Measurements from ENCODE around the gene CACNA1C. TPM values are rescaled to one million over a fixed set of nuclear protein-coding genes. Genes with fewer than 3 reads are reported as not detected.

CACNA1C gene
- total RNA-seq, 4 donors from 2014 or later: 5.2 to 12.9 (median 6.3) TPM

DNA sequence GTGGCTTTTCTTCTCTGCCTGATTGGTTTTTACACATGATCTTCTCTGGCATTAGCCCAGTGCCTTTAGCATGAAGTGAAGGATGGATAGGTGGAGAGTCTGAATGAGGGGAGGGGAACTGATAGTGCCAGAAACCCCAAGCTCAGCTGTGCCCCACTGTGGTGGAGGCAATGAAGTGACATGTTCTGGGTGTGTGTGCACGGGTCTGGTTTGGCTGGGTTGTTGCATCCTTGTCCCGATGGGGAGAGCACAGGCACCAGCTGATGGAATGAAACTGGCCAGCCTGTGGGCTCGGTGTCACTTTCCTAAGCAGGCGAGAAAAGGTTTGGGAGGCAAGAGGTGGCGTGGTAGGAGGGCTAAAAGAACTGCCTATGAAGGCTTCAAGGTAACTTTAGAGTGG is 65.3 kb downstream of the CACNA1C start:
- no peaks in the 10 kb centered on the region for H3K27me3 ChIP-seq
- DNase-seq (ENCODE audit: low spot score in 2 of 2): no peak
- no peak overlapping the region for H3K4me3 ChIP-seq
- peaks cover 0 to 2% (median 0%) of the 10 kb centered on the region in 4 donors for H3K9me3 ChIP-seq
- no peak for TF ChIP-seq POLR2A (IDR thresholded peaks at IDR 0.05)
- TF ChIP-seq EP300 (IDR thresholded peaks at IDR 0.05): no peak
- TF ChIP-seq, protein P1, sequence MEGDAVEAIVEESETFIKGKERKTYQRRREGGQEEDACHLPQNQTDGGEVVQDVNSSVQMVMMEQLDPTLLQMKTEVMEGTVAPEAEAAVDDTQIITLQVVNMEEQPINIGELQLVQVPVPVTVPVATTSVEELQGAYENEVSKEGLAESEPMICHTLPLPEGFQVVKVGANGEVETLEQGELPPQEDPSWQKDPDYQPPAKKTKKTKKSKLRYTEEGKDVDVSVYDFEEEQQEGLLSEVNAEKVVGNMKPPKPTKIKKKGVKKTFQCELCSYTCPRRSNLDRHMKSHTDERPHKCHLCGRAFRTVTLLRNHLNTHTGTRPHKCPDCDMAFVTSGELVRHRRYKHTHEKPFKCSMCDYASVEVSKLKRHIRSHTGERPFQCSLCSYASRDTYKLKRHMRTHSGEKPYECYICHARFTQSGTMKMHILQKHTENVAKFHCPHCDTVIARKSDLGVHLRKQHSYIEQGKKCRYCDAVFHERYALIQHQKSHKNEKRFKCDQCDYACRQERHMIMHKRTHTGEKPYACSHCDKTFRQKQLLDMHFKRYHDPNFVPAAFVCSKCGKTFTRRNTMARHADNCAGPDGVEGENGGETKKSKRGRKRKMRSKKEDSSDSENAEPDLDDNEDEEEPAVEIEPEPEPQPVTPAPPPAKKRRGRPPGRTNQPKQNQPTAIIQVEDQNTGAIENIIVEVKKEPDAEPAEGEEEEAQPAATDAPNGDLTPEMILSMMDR (IDR thresholded peaks at IDR 0.05): no peak
- no peak overlapping the region for H3K27ac ChIP-seq
- WGBS, 2 donors: 81 to 85% methylated on average over 5 of the region's 5 CpGs
- H3K36me3 ChIP-seq: no peaks in the 10 kb centered on the region
- peaks cover 0 to 13% (median 0%) of the 10 kb centered on the region in 4 donors for H3K4me1 ChIP-seq

DNA sequence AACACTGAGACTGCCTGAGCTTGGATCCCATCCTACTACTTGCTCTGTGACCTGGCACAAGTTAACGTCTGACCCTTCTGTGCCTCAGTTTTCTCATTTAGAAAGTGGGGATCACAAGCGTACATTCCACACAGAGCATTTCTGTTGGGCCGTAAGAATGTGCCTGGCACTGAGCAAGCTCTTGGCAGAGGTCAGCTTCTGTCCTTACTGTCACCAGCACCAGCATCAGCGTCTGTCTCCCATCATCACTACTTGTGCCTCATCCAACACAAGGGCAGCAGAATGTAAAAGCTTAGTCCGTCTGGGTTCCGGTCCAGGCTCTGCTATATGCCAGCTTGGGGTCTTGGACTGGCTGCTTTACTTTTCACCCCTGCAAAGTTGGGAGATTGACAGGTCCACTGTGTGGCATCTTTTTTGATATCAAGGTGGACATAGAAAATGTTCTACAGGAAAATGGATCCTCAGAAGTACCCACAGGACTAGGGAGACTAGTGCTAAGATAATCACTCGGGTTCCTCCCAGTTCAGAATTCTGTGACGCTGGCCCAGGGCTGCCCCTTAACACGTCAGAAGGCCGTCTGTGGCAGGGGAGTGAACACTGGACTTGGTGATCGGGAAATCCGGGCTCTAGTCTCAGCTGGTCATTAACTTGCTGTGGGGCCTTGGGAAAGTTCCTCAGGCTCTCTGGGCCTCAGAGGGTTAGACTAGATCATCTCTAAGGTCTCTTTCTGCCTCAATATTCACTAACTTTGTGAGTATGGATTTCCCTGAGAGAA is 65.9 kb downstream of the CACNA1C start:
- 82 to 88% methylated on average over 10 to 12 of the region's 12 CpGs for WGBS, 2 donors
- no peaks in the 10 kb centered on the region for H3K27me3 ChIP-seq
- H3K27ac ChIP-seq: peak overlapping the region in 1 of 4 donors; percentile 42
- H3K4me3 ChIP-seq: no peak overlapping the region
- no peak for DNase-seq (ENCODE audit: low spot score in 2 of 2)
- no peaks in the 10 kb centered on the region for H3K36me3 ChIP-seq
- H3K4me1 ChIP-seq: peaks cover 0 to 13% (median 0%) of the 10 kb centered on the region in 4 donors
- TF ChIP-seq EP300 (IDR thresholded peaks at IDR 0.05) (no peak), POLR2A (IDR thresholded peaks at IDR 0.05) (no peak)
- TF ChIP-seq, protein P1 (IDR thresholded peaks at IDR 0.05): no peak
- peaks cover 0 to 2% (median 0%) of the 10 kb centered on the region in 4 donors for H3K9me3 ChIP-seq

DNA sequence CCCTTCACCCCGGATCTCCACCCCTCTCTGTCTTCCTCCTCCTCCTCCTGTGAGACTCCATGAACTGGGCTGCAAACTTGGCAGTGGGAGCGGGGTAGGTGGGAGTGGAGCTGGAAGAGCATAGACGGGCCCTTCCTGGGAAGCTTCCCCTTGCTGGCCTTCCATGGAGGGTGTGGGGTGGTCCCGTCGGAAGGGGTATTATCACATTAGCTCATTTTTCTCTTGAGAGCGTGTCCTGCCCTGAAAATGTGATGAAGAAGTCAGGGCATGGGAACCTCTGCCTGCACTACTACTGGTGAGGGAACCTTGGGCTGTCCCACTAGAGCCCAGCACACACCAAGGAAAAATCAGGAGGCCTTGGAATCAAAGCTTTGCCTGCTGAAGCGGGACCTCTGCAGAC is 66.5 kb downstream of the CACNA1C start:
- WGBS, 2 donors: 67 to 84% methylated on average over 7 of the region's 7 CpGs
- no peak overlapping the region for H3K4me3 ChIP-seq
- no peak for TF ChIP-seq EP300 (IDR thresholded peaks at IDR 0.05)
- TF ChIP-seq POLR2A (IDR thresholded peaks at IDR 0.05): no peak
- TF ChIP-seq, protein P1 (IDR thresholded peaks at IDR 0.05): no peak
- H3K9me3 ChIP-seq: no peaks in the 10 kb centered on the region
- H3K27ac ChIP-seq: peak overlapping the region in 1 of 4 donors; percentile 42
- no peak for DNase-seq (ENCODE audit: low spot score in 2 of 2)
- no peaks in the 10 kb centered on the region for H3K36me3 ChIP-seq
- H3K4me1 ChIP-seq: peaks cover 0 to 13% (median 0%) of the 10 kb centered on the region in 4 donors
- no peaks in the 10 kb centered on the region for H3K27me3 ChIP-seq

DNA sequence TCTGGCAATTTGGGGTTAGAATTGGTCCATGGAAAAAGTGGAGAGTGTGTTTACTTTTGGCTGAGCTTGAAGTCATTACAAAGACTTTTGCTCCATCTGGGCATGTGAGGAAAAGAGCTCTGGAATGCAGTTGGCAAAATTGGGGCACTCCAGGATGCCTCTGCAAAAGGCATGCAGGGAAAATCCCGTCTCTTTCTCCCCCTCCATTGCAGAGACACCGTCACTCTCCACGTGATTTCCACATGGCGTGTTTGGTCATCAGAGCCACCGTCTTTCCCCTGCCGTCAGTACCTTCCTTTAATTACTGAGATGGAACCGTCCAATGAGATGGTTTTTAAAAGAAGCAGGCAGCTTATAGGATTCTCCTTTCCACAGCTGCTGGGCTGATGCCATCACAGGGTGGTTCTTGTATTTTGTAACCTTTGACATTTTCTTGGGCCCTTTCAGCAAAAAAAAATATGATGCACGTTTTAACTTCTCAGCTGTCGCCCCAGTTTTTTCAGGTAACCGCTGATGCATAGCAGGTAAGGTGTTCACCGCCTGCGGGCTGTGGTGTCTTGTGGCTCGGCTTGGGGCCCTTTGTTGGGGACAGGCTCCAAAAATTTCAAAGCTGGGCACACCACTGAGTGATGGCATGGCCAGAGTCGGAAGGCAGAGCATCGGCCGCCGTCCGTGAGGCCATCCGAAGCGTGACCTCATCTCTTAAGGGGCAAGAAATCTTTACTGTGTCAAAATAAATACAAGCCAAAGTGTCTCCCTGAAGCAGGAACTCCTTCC is 68.4 kb downstream of the CACNA1C start:
- TF ChIP-seq POLR2A (IDR thresholded peaks at IDR 0.05) (no peak), EP300 (IDR thresholded peaks at IDR 0.05) (no peak)
- TF ChIP-seq, protein P1 (IDR thresholded peaks at IDR 0.05): no peak
- H3K27ac ChIP-seq: no peak overlapping the region
- no peak overlapping the region for H3K4me3 ChIP-seq
- no peaks in the 10 kb centered on the region for H3K36me3 ChIP-seq
- no peaks in the 10 kb centered on the region for H3K9me3 ChIP-seq
- H3K4me1 ChIP-seq: peaks cover 0 to 13% (median 0%) of the 10 kb centered on the region in 4 donors
- no peaks in the 10 kb centered on the region for H3K27me3 ChIP-seq
- 81 to 84% methylated on average over 20 of the region's 20 CpGs for WGBS, 2 donors
- no peak for DNase-seq (ENCODE audit: low spot score in 2 of 2)

Data from tibial nerve (tissue), 4 donors.